GM15510 (cell line): ENCODE results near the gene TRMT11.

Experiments
- POLR2A ChIP-seq: IDR thresholded peaks from 3 replicates; pipeline ENCODE4 v1.6.1; 2011; ENCODE audit warnings: borderline replicate concordance; ENCODE audit not compliant: insufficient read length; ENCODE audit errors: extremely low read depth

Gene TRMT11

DNA sequence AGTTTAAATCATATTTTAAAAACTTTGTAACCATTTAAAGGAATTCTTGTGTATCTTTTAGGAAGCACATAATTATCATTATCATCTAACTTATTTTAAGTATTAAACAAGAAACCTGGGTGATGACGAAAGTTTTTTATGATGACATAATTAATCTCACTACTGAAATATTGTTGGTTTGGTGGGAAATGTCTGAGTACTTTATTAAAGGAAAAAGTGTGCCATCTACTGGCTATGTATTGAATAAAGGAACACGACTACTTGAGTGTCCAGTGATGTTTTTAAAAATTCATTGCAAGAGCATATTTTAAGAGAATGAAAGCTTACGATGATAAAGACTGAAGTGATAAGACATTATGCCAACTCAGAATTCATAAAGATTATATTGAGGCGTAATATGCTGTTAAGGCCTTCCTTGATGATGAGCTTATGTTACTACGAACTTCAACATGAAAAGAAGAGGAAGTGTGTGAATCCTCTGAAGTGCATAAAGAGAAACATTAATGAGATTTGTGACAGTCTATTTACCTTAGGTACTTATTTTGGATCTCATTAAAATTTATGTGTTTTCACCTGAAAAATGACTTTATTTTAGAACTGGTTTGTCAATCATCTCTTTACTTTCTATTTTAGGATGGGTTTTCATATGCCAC, 12.0 kb upstream of the TRMT11 start:
- TF ChIP-seq POLR2A: no peak

GRCh38 chr6:125979101-125979500, 7.2 kb upstream of the TRMT11 start:
- no peak for TF ChIP-seq POLR2A

- TF ChIP-seq POLR2A: no peak
These were observed 4.7 kb upstream of the TRMT11 start for GRCh38 chr6:125981571-125982185.

GRCh38 chr6:125983246-125983945, 2.9 kb upstream of the TRMT11 start:
- TF ChIP-seq POLR2A: no peak

GRCh38 chr6:125984311-125984710, 2.0 kb upstream of the TRMT11 start:
- TF ChIP-seq POLR2A: no peak

DNA sequence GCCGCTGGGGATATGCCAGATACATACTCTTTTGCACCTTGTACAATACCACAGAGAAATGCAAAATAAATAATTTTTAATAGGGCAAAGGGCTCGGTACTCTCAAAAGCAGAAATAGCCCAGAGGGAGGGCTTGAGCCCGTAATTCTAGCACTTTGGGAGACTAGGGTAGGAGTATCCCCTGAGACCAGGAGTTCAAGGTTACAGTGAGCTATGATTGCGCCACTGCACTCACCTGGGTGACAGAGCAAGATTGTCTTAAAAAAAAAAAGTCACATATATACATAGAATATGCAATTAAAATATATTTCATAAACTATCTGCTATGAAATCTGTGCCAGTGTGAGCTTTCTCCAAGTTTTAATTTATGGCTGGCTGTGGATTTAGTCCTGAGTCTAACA, 818 bp upstream of the TRMT11 start:
- no peak for TF ChIP-seq POLR2A

DNA sequence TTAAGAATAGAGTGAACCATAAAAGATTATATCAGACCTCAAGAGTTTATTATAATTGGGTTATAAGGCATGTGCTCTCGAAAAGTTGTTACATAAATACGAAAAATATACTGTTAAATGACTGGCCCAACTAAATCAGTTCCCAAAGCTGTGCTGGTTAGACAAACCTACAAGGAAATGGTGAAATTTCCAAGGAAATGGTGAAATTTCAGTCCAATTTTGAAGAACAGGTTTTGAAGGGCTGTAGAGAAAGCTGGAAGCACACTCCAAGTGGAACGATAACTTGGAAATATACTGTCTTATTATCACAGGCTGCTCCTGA, 400 bp upstream of the TRMT11 start:
- no peak for TF ChIP-seq POLR2A

- no peak for TF ChIP-seq POLR2A
These were observed 782 bp downstream of the TRMT11 start for GRCh38 chr6:125987026-125987617.

GRCh38 chr6:125988280-125988679, 1.9 kb downstream of the TRMT11 start:
- TF ChIP-seq POLR2A: no peak

DNA sequence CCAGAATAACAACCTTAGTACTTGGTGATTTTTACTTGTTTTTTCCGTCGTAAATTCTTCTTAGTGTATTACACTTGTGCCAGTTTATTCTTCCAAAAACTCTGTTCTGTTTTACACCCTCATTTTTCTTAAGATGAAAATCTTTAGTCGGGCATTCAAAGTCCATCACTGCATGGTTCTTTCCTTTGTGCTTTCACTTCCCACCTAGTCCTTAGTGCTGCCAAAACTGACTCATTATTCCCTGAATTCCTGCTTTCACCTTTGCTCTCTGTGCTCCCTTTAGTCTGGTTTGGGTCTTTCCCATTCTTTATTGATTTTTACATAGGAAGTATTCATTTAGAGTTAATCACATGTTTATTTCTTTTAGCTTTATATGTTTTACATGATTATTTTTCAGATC, 3.3 kb downstream of the TRMT11 start:
- TF ChIP-seq POLR2A: no peak

- no peak for TF ChIP-seq POLR2A
These were observed 5.3 kb downstream of the TRMT11 start for GRCh38 chr6:125991653-125992052.

DNA sequence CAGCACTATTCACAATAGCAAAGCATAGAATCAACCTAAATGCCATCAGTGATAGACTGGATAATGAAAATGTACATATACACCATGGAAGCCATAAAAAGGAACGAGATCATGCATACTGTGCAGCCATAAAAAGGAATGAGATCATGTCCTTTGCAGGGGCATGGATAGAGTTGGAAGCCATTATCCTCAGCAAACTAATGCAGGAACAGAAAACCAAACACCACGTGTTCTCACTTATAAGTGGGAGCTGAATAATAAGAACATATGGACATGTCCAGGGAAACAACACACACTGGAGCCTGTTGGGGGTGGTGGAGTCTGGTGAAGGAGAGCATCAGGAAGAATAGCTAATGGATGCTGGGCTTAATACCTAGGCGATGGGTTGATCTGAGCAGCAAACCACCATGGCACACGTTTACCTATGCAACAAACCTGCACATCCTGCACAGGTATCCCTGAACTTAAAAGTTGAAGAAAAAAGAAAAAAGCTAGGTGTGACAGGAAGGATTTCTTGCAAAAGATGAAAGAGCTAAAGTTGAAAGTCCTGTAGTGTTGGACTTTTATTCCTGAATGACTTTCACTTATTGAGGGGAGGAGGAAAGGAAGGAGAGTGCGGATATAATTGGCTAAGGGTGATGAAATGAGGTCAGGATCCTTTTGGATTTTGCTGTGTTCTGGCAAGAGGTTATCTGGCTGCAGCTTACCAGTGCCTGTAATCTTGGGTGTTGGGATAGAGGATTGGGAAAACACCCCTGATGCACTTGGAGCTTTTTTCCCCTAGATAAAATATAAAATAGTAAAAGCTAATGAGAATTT, 8.5 kb downstream of the TRMT11 start:
- TF ChIP-seq POLR2A: no peak

- TF ChIP-seq POLR2A: no peak
These were observed 9.7 kb downstream of the TRMT11 start for GRCh38 chr6:125995972-125996580.

DNA sequence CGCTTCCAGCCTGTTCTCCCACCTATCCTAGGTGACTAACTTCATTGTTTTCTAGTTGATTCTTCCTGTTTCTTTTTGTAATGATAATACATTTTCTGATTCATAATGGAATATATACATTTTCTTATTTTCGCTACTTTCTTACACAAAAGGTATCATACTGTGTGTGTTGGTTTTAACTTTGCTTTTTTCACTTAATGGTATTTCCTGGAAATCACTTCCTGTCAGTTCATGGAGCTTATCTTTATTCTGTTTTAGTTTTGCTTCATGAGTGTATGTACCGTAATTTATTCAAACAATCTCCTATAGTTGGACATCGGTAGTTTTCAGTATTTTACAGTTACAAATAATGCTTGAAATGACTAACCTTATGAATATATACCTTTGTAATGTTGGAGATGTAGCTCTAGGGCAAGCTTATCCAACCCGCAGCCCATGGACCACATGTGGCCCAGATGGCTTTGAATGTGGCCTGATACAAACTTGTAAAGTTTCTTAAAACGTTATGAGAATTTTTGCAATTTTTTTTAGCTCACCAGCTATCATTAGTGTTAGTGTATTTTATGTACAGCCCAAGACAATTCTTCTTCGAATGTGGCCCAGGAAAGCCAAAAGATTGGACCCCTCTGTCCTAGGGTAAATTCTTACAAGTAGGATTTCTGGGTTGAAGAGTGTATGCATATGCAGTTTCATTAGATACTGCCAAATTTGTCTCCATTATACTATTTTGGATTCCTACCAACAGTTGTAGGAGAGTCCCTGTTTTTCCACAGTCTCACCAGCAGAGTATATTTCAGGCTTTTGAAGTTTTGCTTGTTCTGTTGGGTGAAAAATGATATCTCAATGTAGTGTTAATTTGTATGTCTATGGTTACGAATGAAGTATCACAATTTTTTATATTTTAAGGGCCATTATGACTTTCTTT, 16.7 kb downstream of the TRMT11 start:
- no peak for TF ChIP-seq POLR2A

GRCh38 chr6:126007800-126008199, 21.5 kb downstream of the TRMT11 start:
- TF ChIP-seq POLR2A: no peak
